ENCODE measurements around the gene ACSM2A.
"Not testable (repeated sequence)": the region's sequence is repeated elsewhere in the genome, so short reads cannot be mapped to it uniquely, and the experiment has no call there.

The ACSM2A gene

GRCh38 chr16:20515688-20516090, 64.4 kb downstream of the ACSM2A start:
- H3K4me3 ChIP-seq (ENCODE audit: low read depth, low read length): no peak overlapping the region
- DNase-seq (ENCODE audit: low read depth): no peak
- TF ChIP-seq CTCF (conservative IDR thresholded peaks at IDR 0.05; ENCODE audit: low read depth, low read length): no peak

GRCh38 chr16:20517149-20517548, 65.8 kb downstream of the ACSM2A start:
- H3K4me3 ChIP-seq (ENCODE audit: low read depth, low read length): no peak overlapping the region
- no peak for DNase-seq (ENCODE audit: low read depth)
- no peak for TF ChIP-seq CTCF (conservative IDR thresholded peaks at IDR 0.05; ENCODE audit: low read depth, low read length)

GRCh38 chr16:20519231-20519630, 67.9 kb downstream of the ACSM2A start:
- DNase-seq (ENCODE audit: low read depth): no peak

GRCh38 chr16:20520103-20520502, 68.8 kb downstream of the ACSM2A start:
- no peak for TF ChIP-seq CTCF (conservative IDR thresholded peaks at IDR 0.05; ENCODE audit: low read depth, low read length)
- H3K4me3 ChIP-seq (ENCODE audit: low read depth, low read length): no peak overlapping the region
- DNase-seq (ENCODE audit: low read depth): no peak

More at GRCh38 chr16:20519231-20519630, 67.9 kb downstream of the ACSM2A start:
- no peak overlapping the region for H3K4me3 ChIP-seq (ENCODE audit: low read depth, low read length)
- TF ChIP-seq CTCF (conservative IDR thresholded peaks at IDR 0.05; ENCODE audit: low read depth, low read length): no peak

GRCh38 chr16:20531795-20532194, 80.5 kb downstream of the ACSM2A start:
- DNase-seq (ENCODE audit: low read depth); H3K4me3 ChIP-seq (ENCODE audit: low read depth, low read length): not testable (repeated sequence)

- not testable (repeated sequence) for DNase-seq (ENCODE audit: low read depth); H3K4me3 ChIP-seq (ENCODE audit: low read depth, low read length)
Observed at GRCh38 chr16:20532284-20532792, 81.0 kb downstream of the ACSM2A start.

GRCh38 chr16:20536669-20537068, 85.3 kb downstream of the ACSM2A start:
- DNase-seq (ENCODE audit: low read depth); H3K4me3 ChIP-seq (ENCODE audit: low read depth, low read length): not testable (repeated sequence)

All from choroid plexus epithelial cell (primary cell).